Bronchial epithelial cell (primary cell): ENCODE measurements around the gene KDM2B. TPM values are rescaled to one million over a fixed set of nuclear protein-coding genes. Genes with fewer than 3 reads are reported as not detected.

ENCODE experiments used
- DNase-seq: peaks from one replicate; pipeline ENCODE4 v3.0.0-alpha.2; 2010; ENCODE audit warnings: low read depth
- FAIRE-seq: peaks from 2 replicates; lab custom pipeline; 2011; peaks lifted over from hg19 to GRCh38; lab: Jason Lieb, UNC
- H3K27me3 ChIP-seq: 2 replicates; pipeline ENCODE4 v1.5.1; 2011; ENCODE audit warnings: low read length; ENCODE audit not compliant: control insufficient read depth, insufficient read depth
- H3K36me3 ChIP-seq: 2 replicates; pipeline ENCODE4 v1.5.1; 2011; ENCODE audit warnings: low read length; ENCODE audit not compliant: control insufficient read depth, insufficient read depth
- H3K4me3 ChIP-seq: 2 replicates; pipeline ENCODE4 v1.5.1; 2011; ENCODE audit warnings: mild to moderate bottlenecking, low read depth, low read length, control low read depth
- CTCF ChIP-seq: IDR thresholded peaks from 2 replicates; pipeline ENCODE4 v1.5.1; 2011; ENCODE audit warnings: mild to moderate bottlenecking, moderate library complexity, low read length, control low read depth, inconsistent platforms; ENCODE audit not compliant: insufficient read depth, severe bottlenecking
- total RNA-seq: library from RNA; depleted of rRNA; stranded (reverse); fragments of >200 nt; gene quantifications from 2 replicates; pipeline ENCODE4 v1.2.1, GENCODE V29; 2014

The KDM2B gene
- total RNA-seq, 1 donor from 2014 or later = 14.2 TPM

GRCh38 chr12:121620333-121620891 lies 39.6 kb upstream of the KDM2B start:
- no peaks in the 10 kb centered on the region for H3K27me3 ChIP-seq
- DNase-seq (no peak), FAIRE-seq (no peak)
- no peak overlapping the region for H3K4me3 ChIP-seq
- no peaks in the 10 kb centered on the region for H3K36me3 ChIP-seq
- TF ChIP-seq CTCF = no peak

DNA sequence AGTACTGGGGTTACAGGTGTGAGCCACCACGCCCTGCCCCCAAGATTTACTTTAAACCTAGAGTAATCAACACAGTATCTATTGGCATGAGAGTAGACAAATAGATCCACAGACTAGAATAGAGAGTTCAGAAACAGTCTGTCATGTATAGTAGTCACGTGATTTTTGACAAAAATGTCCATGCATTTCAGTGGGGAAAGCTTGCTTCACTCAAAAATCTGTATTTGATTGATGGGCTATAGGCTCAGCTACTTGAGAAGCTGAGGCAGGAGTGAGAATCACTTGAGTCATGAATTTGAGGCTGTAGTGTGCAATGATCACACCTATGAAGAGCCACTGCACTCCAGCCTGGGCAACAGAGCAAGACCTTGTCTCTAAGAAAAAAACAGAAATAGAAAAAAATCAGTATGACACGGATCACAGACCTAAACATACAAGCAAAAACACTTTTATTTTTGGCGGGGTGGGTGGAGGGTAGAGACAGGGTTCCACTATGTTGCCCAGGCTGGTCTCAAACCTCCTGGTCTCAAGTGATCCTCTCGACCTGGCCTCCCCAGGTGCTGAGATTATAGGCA lies 37.9 kb upstream of the KDM2B start:
- TF ChIP-seq CTCF = no peak
- no peak for FAIRE-seq

GRCh38 chr12:121614872-121615467 lies 34.1 kb upstream of the KDM2B start:
- FAIRE-seq = no peak
- H3K27me3 ChIP-seq = no peaks in the 10 kb centered on the region
- TF ChIP-seq CTCF = no peak

More for the DNA sequence above, 37.9 kb upstream of the KDM2B start:
- H3K36me3 ChIP-seq = no peaks in the 10 kb centered on the region
- no peaks in the 10 kb centered on the region for H3K27me3 ChIP-seq
- no peak overlapping the region for H3K4me3 ChIP-seq
- DNase-seq = no peak

DNA sequence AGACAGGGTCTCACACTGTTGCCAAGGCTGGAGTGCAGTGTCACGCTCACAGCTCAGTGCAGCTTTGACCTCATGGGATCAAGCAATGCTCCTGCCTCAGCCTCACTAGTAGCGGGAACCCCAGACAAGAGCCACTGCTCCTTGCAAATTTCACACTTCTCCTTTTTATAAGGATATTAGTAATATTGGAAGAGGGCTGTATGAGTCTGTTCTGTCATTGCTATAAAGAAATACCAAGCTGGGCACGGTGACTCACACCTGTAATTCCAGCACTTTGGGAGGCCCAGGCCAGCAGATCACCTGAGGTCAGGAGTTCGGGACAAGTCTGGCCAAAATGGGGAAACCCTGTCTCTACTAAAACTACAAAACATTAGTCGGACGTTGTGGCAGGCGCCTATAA lies 32.6 kb upstream of the KDM2B start:
- no peak for FAIRE-seq
- Histone ChIP-seq H3K36me3 (no peaks in the 10 kb centered on the region), H3K4me3 (no peak overlapping the region), H3K27me3 (no peaks in the 10 kb centered on the region)
- no peak for TF ChIP-seq CTCF
- DNase-seq = no peak

More at GRCh38 chr12:121614872-121615467, 34.1 kb upstream of the KDM2B start:
- H3K36me3 ChIP-seq = no peaks in the 10 kb centered on the region
- DNase-seq = no peak
- H3K4me3 ChIP-seq = no peak overlapping the region

DNA sequence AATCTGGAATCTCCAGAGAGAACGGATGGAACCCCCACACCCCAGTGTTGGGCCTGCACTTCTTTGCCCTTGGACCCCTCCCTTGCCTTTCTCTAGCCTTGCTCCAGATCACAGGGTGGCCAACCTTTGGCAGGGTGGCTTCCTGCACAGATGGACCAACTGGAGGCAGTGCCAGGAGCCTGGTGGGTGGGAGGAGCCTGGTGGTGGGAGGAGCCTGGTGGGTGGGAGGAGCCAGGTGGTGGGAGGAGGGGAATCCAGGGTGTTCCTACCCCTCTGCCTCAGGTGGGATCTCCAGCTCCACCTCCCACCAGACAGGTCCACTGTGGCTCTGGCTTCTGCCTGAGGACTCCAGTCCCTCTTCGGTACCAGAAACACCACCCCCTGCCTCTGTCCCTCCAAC lies 30.5 kb upstream of the KDM2B start:
- Histone ChIP-seq H3K36me3 (no peaks in the 10 kb centered on the region), H3K4me3 (no peak overlapping the region), H3K27me3 (no peaks in the 10 kb centered on the region)
- TF ChIP-seq CTCF = no peak
- DNase-seq (no peak), FAIRE-seq (no peak)
